K562 (cell line): Measurements from ENCODE around the gene DAPP1. TPM values are rescaled to one million over a fixed set of nuclear protein-coding genes. Genes with fewer than 3 reads are reported as not detected.

ENCODE experiments used
- ATAC-seq: fragments of 200-7000 bp; cut with Tn5 transposase; 3 replicates; pipeline ENCODE4 v1.9.1; 2020; ENCODE audit warnings: moderate library complexity
- BruUV-seq: library from RNA; stranded (reverse); fragments of 400-500 nt; replicated peaks from 2 replicates; lab custom pipeline; 2021; lab: Mats Ljungman, UMichigan
- CTCF ChIA-PET: fragments of 300-600 bp; formaldehyde crosslinking; extraction: SDS; loops from one replicate; lab custom pipeline; 2021; ENCODE audit warnings: low intra/inter-chr PET ratio; lab: Yijun Ruan, JAX
- POLR2A ChIA-PET: fragments of 300-600, 350-650 bp; sonication (Branson Sonifier 250); formaldehyde crosslinking; extraction: SDS; loops from one replicate; lab custom pipeline; 2021; ENCODE audit warnings: antibody characterized with exemption, inconsistent platforms; lab: Yijun Ruan, JAX
- DNase-seq, 4 experiments: peaks; one replicate each; pipeline versions ENCODE4 v3.0.0 to v3.0.0-alpha.2; 2011 to 2018; ENCODE audit warnings: low spot score in 3 of 4, mixed read lengths in 3 of 4; ENCODE audit errors: extremely low read depth in 1 of 4
- FAIRE-seq: peaks from 2 replicates; lab custom pipeline; 2011; peaks lifted over from hg19 to GRCh38; lab: Jason Lieb, UNC
- H2AFZ ChIP-seq: 2 replicates; pipeline ENCODE4 v1.6.0; 2011; ENCODE audit warnings: low read depth, low read length, control low read depth, inconsistent platforms
- H3K27ac ChIP-seq: fragments of 200-600 bp; 3 replicates; pipeline ENCODE4 v1.8.0; 2011; ENCODE audit warnings: low read depth, mild to moderate bottlenecking, control low read depth, inconsistent platforms, low read length, moderate library complexity, mixed read lengths; ENCODE audit errors: extremely low read depth
- H3K27me3 ChIP-seq, 2 experiments: fragments of 300-600 bp in 1 of 2; 2 replicates in 1 of 2; 3 replicates in 1 of 2; pipeline versions ENCODE4 v1.6.0 to v1.8.0; 2011; ENCODE audit warnings: inconsistent platforms in 2 of 2, low read length in 2 of 2, mild to moderate bottlenecking in 1 of 2, mixed read lengths in 1 of 2, moderate library complexity in 1 of 2; ENCODE audit not compliant: control insufficient read depth in 2 of 2, insufficient read depth in 2 of 2
- H3K36me3 ChIP-seq: fragments of 300-600 bp; 3 replicates; pipeline ENCODE4 v1.8.0; 2011; ENCODE audit warnings: mild to moderate bottlenecking, low read length, inconsistent platforms; ENCODE audit not compliant: control insufficient read depth, insufficient read depth
- H3K4me1 ChIP-seq, 2 experiments: fragments of 200-600 bp in 1 of 2; replicated peaks in 1 of 2; 2 replicates in 1 of 2; 3 replicates in 1 of 2; pipeline versions ENCODE4 v1.5.1 to v1.8.0; 2011; ENCODE audit warnings: inconsistent platforms in 2 of 2, low read length in 2 of 2, mild to moderate bottlenecking in 1 of 2, mixed read lengths in 1 of 2, moderate library complexity in 1 of 2; ENCODE audit not compliant: control insufficient read depth in 2 of 2, insufficient read depth in 2 of 2
- H3K4me2 ChIP-seq: 2 replicates; pipeline ENCODE4 v1.6.1; 2011; ENCODE audit warnings: low read length, control low read depth, inconsistent platforms, mixed read lengths; ENCODE audit not compliant: insufficient read depth
- H3K4me3 ChIP-seq: fragments of 200-600 bp; sonication (generic), shearing (Covaris generic); 2 replicates; pipeline ENCODE4 v1.5.1; 2016; ENCODE audit warnings: control low read depth, inconsistent platforms
- H3K79me2 ChIP-seq: fragments of 200-600 bp; 3 replicates; pipeline ENCODE4 v1.8.0; 2011; ENCODE audit warnings: low read length, inconsistent platforms; ENCODE audit not compliant: control insufficient read depth, insufficient read depth
- H3K9ac ChIP-seq, 2 experiments: 2 replicates each; pipeline versions ENCODE4 v1.6.0 to v1.6.1; 2011; ENCODE audit warnings: low read depth in 2 of 2, low read length in 2 of 2, control low read depth in 1 of 2, inconsistent platforms in 1 of 2, mild to moderate bottlenecking in 1 of 2, mixed read lengths in 1 of 2; ENCODE audit not compliant: insufficient read depth in 1 of 2
- H3K9me1 ChIP-seq: one replicate; pipeline ENCODE4 v1.6.0; 2011; ENCODE audit warnings: inconsistent platforms, mild to moderate bottlenecking, low read length, moderate library complexity; ENCODE audit not compliant: control insufficient read depth, insufficient read depth
- H3K9me3 ChIP-seq: replicated peaks from 2 replicates; pipeline ENCODE4 v1.5.1; 2011; ENCODE audit warnings: low read depth, low read length, inconsistent platforms; ENCODE audit not compliant: control insufficient read depth, insufficient read depth
- H4K20me1 ChIP-seq: replicated peaks from 2 replicates; pipeline ENCODE4 v1.6.1; 2011; ENCODE audit warnings: low read length, inconsistent platforms, mixed read lengths; ENCODE audit not compliant: control insufficient read depth, insufficient read depth
- CAMTA2 ChIP-seq: fragments of 250-450 bp; sonication (Bioruptor Pico); conservative IDR thresholded peaks from 2 replicates; pipeline ENCODE4 v1.5.1; 2022
- E2F8 ChIP-seq: fragments of 450-650 bp; IDR thresholded peaks from 2 replicates; pipeline ENCODE4 v1.7.1; 2018; ENCODE audit warnings: mild to moderate bottlenecking, low read depth; ENCODE audit not compliant: partially characterized antibody
- FOXP4 ChIP-seq: sonication (generic); formaldehyde crosslinking; IDR thresholded peaks from 2 replicates; pipeline ENCODE4 v1.8.0; 2022; ENCODE audit warnings: mild to moderate bottlenecking, missing genetic modification reagents, borderline replicate concordance
- HBP1 ChIP-seq: fragments of 450-650 bp; formaldehyde crosslinking; IDR thresholded peaks from 2 replicates; pipeline ENCODE4 v1.4.0; 2022; ENCODE audit warnings: missing genetic modification characterization
- HDAC8 ChIP-seq: fragments of 450-650 bp; IDR thresholded peaks from 2 replicates; pipeline ENCODE4 v1.6.1; 2016; ENCODE audit warnings: mild to moderate bottlenecking, missing genetic modification characterization, moderate library complexity, missing compliant biosample characterization
- MYNN ChIP-seq, 2 experiments: sonication (generic); formaldehyde crosslinking in 1 of 2; IDR thresholded peaks; 2 replicates each; pipeline versions ENCODE4 v1.5.0 to v1.6.1; 2016 to 2020; ENCODE audit warnings: antibody characterized with exemption in 1 of 2, missing genetic modification reagents in 1 of 2
- PRMT5 ChIP-seq: sonication (generic); formaldehyde crosslinking; IDR thresholded peaks from 2 replicates; pipeline ENCODE4 v1.5.0; 2020; ENCODE audit warnings: missing genetic modification reagents
- SMARCA5 ChIP-seq: fragments of 450-650 bp; IDR thresholded peaks from 2 replicates; pipeline ENCODE4 v1.6.1; 2016
- YBX1 ChIP-seq: fragments of 450-650 bp; IDR thresholded peaks from 2 replicates; pipeline ENCODE4 v1.7.1; 2016; ENCODE audit warnings: mild to moderate bottlenecking
- ZNF449 ChIP-seq: fragments of 250-450 bp; sonication (Bioruptor Pico); IDR thresholded peaks from 2 replicates; pipeline ENCODE4 v1.8.0; 2022; ENCODE audit warnings: moderate library complexity, mild to moderate bottlenecking, inconsistent platforms
- ZNF707 ChIP-seq: fragments of 250-450 bp; sonication (Bioruptor Pico); conservative IDR thresholded peaks from 2 replicates; pipeline ENCODE4 v1.8.0; 2022; ENCODE audit warnings: inconsistent platforms, mild to moderate bottlenecking, moderate library complexity
- ZNF785 ChIP-seq: fragments of 250-450 bp; sonication (Bioruptor Pico); IDR thresholded peaks from 2 replicates; pipeline ENCODE4 v1.4.0; 2020; ENCODE audit warnings: mild to moderate bottlenecking
- WGBS: fragments of 100-300 bp; shearing (Covaris generic); methylation state at CpG from one replicate; pipeline ENCODE4 v1.1.6; 2016; ENCODE audit warnings: low coverage, mixed read lengths; ENCODE audit not compliant: insufficient coverage; ENCODE audit errors: missing lambda C conversion rate; 5-methylcytosine and 5-hydroxymethylcytosine counted together
- in situ Hi-C: fragments of 300-500 bp; cut with MboI; formaldehyde crosslinking; loops from 4 replicates; pipeline ENCODE4 v1.15.0; 2018; ENCODE audit warnings: inconsistent platforms, mixed read lengths
- intact Hi-C: fragments of 100-400 bp; cut with micrococcal nuclease; formaldehyde crosslinking; loops from 2 replicates; pipeline ENCODE4 v1.14.2; 2022
- polyA plus RNA-seq, 8 experiments: library from polyadenylated mRNA; depleted of rRNA in 4 of 8; stranded (reverse) in 5 of 8; unstranded in 3 of 8; fragments of >200 nt; fragmentation: Nextera tagmentation in 2 of 8; fragmentation: Illumina TruSeq in 1 of 8; extraction: Ambion mirVana in 2 of 8; extraction: Trizol in 1 of 8; gene quantifications; 2 replicates each; pipeline versions ENCODE4 v1.2.1 to v1.2.3, GENCODE V29; 2011 to 2014; ENCODE audit warnings: inconsistent platforms in 1 of 8, missing spikeins in 1 of 8
- total RNA-seq, 7 experiments: library from RNA; depleted of rRNA in 6 of 7; stranded (reverse); fragments of >200 nt in 6 of 7; fragmentation: Illumina TruSeq in 2 of 7; extraction: Trizol in 2 of 7; gene quantifications; 2 replicates each; pipeline versions ENCODE4 v1.2.1 to v1.2.3, GENCODE V29; 2011 to 2021; ENCODE audit warnings: low replicate concordance in 1 of 7

DAPP1 gene
- total and polyA plus RNA-seq, 9 of the 15 experiments (the other 6 are each of a cell fraction or from before 2014, with no cell fraction given): 1.9 to 7.2 (median 3.6) TPM

- TF ChIP-seq CAMTA2 (CRISPR knock-in tag) (no peak), FOXP4 (CRISPR knock-in tag) (no peak), SMARCA5 (no peak), ZNF707 (CRISPR knock-in tag) (no peak), YBX1 (no peak), HDAC8 (tag) (no peak), HBP1 (CRISPR knock-in tag) (no peak), ZNF449 (CRISPR knock-in tag) (no peak), MYNN (IDR thresholded peaks at IDR 0.05) (no peak), MYNN (CRISPR knock-in tag; IDR thresholded peaks at IDR 0.05) (no peak), ZNF785 (CRISPR knock-in tag) (no peak), PRMT5 (no peak), E2F8 (no peak)
- H3K79me2 ChIP-seq: no peaks in the 10 kb centered on the region
- intact Hi-C loops: no loop called here
- ChIA-PET POLR2A (no interaction called here), CTCF (no interaction called here)
- no peak overlapping the region for H3K9ac ChIP-seq
- no TSS peak for BruUV-seq
- no peaks in the 10 kb centered on the region for H4K20me1 ChIP-seq
- no peaks in the 10 kb centered on the region for H3K36me3 ChIP-seq
- no peak overlapping the region for H3K4me2 ChIP-seq
- in situ Hi-C loops: no loop called here
- ATAC-seq: no peak
- no peak for DNase-seq
- no peaks in the 10 kb centered on the region for H3K9me1 ChIP-seq
- H3K4me1 ChIP-seq: peaks cover 0 to 16% of the 10 kb centered on the region in 2 experiments; a peak in 2 of 5 replicates
- H3K27ac ChIP-seq: no peak overlapping the region
- no peak overlapping the region for H3K4me3 ChIP-seq
- 5% methylated on average over 1 of the region's 1 CpG for WGBS
- H2AFZ ChIP-seq: no peak overlapping the region
- no peaks in the 10 kb centered on the region for H3K27me3 ChIP-seq
- no peaks in the 10 kb centered on the region for H3K9me3 ChIP-seq
- FAIRE-seq: no peak
Observed at GRCh38 chr4:99846891-99847290, 30.3 kb downstream of the DAPP1 start.
